Activated gamma-delta T cell treated with Interleukin-2 at 50 U/mL for 16 hours (primary cell): ENCODE measurements around the gene PARN.

Experiments
- DNase-seq: peaks from one replicate; pipeline ENCODE4 v3.0.0-alpha.2; 2020

Gene PARN

GRCh38 chr16:14496047-14496770 lies 133.9 kb downstream of the PARN start:
- DNase-seq = no peak

GRCh38 chr16:14495213-14496046 lies 134.6 kb downstream of the PARN start:
- DNase-seq = no peak

GRCh38 chr16:14494396-14494966 lies 135.6 kb downstream of the PARN start:
- no peak for DNase-seq

- no peak for DNase-seq
These were observed 136.3 kb downstream of the PARN start for GRCh38 chr16:14493791-14494190.

GRCh38 chr16:14492614-14493013 lies 137.4 kb downstream of the PARN start:
- DNase-seq = no peak

- DNase-seq = no peak
These were observed 138.1 kb downstream of the PARN start for GRCh38 chr16:14491861-14492529.

GRCh38 chr16:14490235-14490634 lies 139.8 kb downstream of the PARN start:
- no peak for DNase-seq

GRCh38 chr16:14489460-14489859 lies 140.6 kb downstream of the PARN start:
- no peak for DNase-seq

GRCh38 chr16:14487579-14487978 lies 142.5 kb downstream of the PARN start:
- no peak for DNase-seq

- DNase-seq = no peak
These were observed 143.3 kb downstream of the PARN start for GRCh38 chr16:14486520-14487303.

GRCh38 chr16:14485811-14486519 lies 144.1 kb downstream of the PARN start:
- no peak for DNase-seq

GRCh38 chr16:14485121-14485551 lies 144.9 kb downstream of the PARN start:
- no peak for DNase-seq

GRCh38 chr16:14483819-14484385 lies 146.2 kb downstream of the PARN start:
- DNase-seq = no peak

GRCh38 chr16:14476183-14476582 lies 153.9 kb downstream of the PARN start:
- DNase-seq = no peak

GRCh38 chr16:14475370-14476139 lies 154.5 kb downstream of the PARN start:
- no peak for DNase-seq

GRCh38 chr16:14473488-14473887 lies 156.6 kb downstream of the PARN start:
- no peak for DNase-seq

- no peak for DNase-seq
These were observed 157.7 kb downstream of the PARN start for GRCh38 chr16:14472357-14472756.

GRCh38 chr16:14470788-14471187 lies 159.3 kb downstream of the PARN start:
- DNase-seq = no peak

GRCh38 chr16:14465799-14466198 lies 164.3 kb downstream of the PARN start:
- DNase-seq = no peak

GRCh38 chr16:14464796-14465195 lies 165.3 kb downstream of the PARN start:
- no peak for DNase-seq

GRCh38 chr16:14464192-14464591 lies 165.9 kb downstream of the PARN start:
- DNase-seq = no peak
